SK-N-SH treated with all-trans-retinoic acid at 6 μM for 48 hours (cell line): ENCODE measurements around the gene UHRF2.
A peak's percentile ranks its signal among the peaks of the same experiment; 100 is the strongest.

Experiments
- ATAC-seq: fragments of 200-7000 bp; cut with Tn5 transposase; 3 replicates; pipeline ENCODE4 v1.9.1; 2020; ENCODE audit warnings: mild to moderate bottlenecking, moderate library complexity
- CSDC2 ChIP-seq: fragments of 250-450 bp; sonication (Bioruptor Pico); IDR thresholded peaks from 2 replicates; pipeline ENCODE4 v1.5.0; 2020; ENCODE audit warnings: mild to moderate bottlenecking, moderate library complexity
- CSRNP3 ChIP-seq: fragments of 250-450 bp; sonication (Bioruptor Pico); IDR thresholded peaks from 2 replicates; pipeline ENCODE4 v1.5.1; 2021; ENCODE audit warnings: mild to moderate bottlenecking, moderate library complexity
- ESRRG ChIP-seq: fragments of 250-450 bp; sonication (Bioruptor Pico); IDR thresholded peaks from 2 replicates; pipeline ENCODE4 v1.6.1; 2021; ENCODE audit warnings: mild to moderate bottlenecking
- POU6F1 ChIP-seq: fragments of 250-450 bp; sonication (Bioruptor Pico); IDR thresholded peaks from 2 replicates; pipeline ENCODE4 v1.8.0; 2021; ENCODE audit warnings: low read depth, mild to moderate bottlenecking, moderate library complexity, borderline replicate concordance
- RARB ChIP-seq: fragments of 250-450 bp; sonication (Bioruptor Pico); IDR thresholded peaks from 2 replicates; pipeline ENCODE4 v1.8.0; 2021; ENCODE audit warnings: mild to moderate bottlenecking, moderate library complexity
- SNAI2 ChIP-seq: fragments of 250-450 bp; sonication (Bioruptor Pico); IDR thresholded peaks from 2 replicates; pipeline ENCODE4 v1.5.0; 2020; ENCODE audit warnings: mild to moderate bottlenecking, moderate library complexity
- TCF4 ChIP-seq: fragments of 250-450 bp; sonication (Bioruptor Pico); IDR thresholded peaks from 2 replicates; pipeline ENCODE4 v1.8.0; 2021; ENCODE audit warnings: mild to moderate bottlenecking, moderate library complexity, borderline replicate concordance
- TOX ChIP-seq: fragments of 250-450 bp; sonication (Bioruptor Pico); IDR thresholded peaks from 2 replicates; pipeline ENCODE4 v1.8.0; 2021; ENCODE audit warnings: mild to moderate bottlenecking, moderate library complexity, borderline replicate concordance
- TSHZ2 ChIP-seq: fragments of 250-450 bp; sonication (Bioruptor Pico); IDR thresholded peaks from 2 replicates; pipeline ENCODE4 v1.5.0; 2020; ENCODE audit warnings: mild to moderate bottlenecking, moderate library complexity
- ZC3H10 ChIP-seq: fragments of 250-450 bp; sonication (Bioruptor Pico); IDR thresholded peaks from 2 replicates; pipeline ENCODE4 v1.5.1; 2021; ENCODE audit warnings: mild to moderate bottlenecking, moderate library complexity
- ZFP3 ChIP-seq: fragments of 250-450 bp; sonication (Bioruptor Pico); IDR thresholded peaks from 2 replicates; pipeline ENCODE4 v1.5.0; 2020; ENCODE audit warnings: mild to moderate bottlenecking, moderate library complexity
- ZFP30 ChIP-seq: fragments of 450-650 bp; formaldehyde crosslinking; IDR thresholded peaks from 2 replicates; pipeline ENCODE4 v1.5.0; 2022; ENCODE audit warnings: mild to moderate bottlenecking, moderate library complexity
- ZNF565 ChIP-seq: fragments of 450-650 bp; formaldehyde crosslinking; conservative IDR thresholded peaks from 2 replicates; pipeline ENCODE4 v1.5.0; 2020; ENCODE audit warnings: low read depth, mild to moderate bottlenecking, moderate library complexity
- ZNF8 ChIP-seq: fragments of 450-650 bp; formaldehyde crosslinking; IDR thresholded peaks from 2 replicates; pipeline ENCODE4 v1.5.0; 2020; ENCODE audit warnings: mild to moderate bottlenecking, moderate library complexity
- TF ChIP-seq, protein P1 (sequence below): fragments of 250-450 bp; sonication (Bioruptor Pico); IDR thresholded peaks from 2 replicates; pipeline ENCODE4 v1.5.1; 2020; ENCODE audit warnings: low read depth, mild to moderate bottlenecking, moderate library complexity
- TF ChIP-seq, protein P2 (sequence below): fragments of 250-450 bp; sonication (Bioruptor Pico); IDR thresholded peaks from 2 replicates; pipeline ENCODE4 v1.8.0; 2020; ENCODE audit warnings: mild to moderate bottlenecking, moderate library complexity, borderline replicate concordance

The UHRF2 gene

GRCh38 chr9:6449086-6449485 is 36.1 kb downstream of the UHRF2 start:
- TF ChIP-seq CSRNP3 (CRISPR knock-in tag) (no peak), POU6F1 (CRISPR knock-in tag) (no peak), ZFP30 (CRISPR knock-in tag) (no peak), ESRRG (CRISPR knock-in tag) (no peak), TSHZ2 (no peak), TCF4 (no peak), CSDC2 (CRISPR knock-in tag) (no peak), ZNF565 (CRISPR knock-in tag) (no peak)
- TF ChIP-seq, protein P1, sequence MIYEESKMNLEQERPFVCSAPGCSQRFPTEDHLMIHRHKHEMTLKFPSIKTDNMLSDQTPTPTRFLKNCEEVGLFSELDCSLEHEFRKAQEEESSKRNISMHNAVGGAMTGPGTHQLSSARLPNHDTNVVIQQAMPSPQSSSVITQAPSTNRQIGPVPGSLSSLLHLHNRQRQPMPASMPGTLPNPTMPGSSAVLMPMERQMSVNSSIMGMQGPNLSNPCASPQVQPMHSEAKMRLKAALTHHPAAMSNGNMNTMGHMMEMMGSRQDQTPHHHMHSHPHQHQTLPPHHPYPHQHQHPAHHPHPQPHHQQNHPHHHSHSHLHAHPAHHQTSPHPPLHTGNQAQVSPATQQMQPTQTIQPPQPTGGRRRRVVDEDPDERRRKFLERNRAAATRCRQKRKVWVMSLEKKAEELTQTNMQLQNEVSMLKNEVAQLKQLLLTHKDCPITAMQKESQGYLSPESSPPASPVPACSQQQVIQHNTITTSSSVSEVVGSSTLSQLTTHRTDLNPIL (CRISPR knock-in tag), result no peak
- TF ChIP-seq, protein P2, sequence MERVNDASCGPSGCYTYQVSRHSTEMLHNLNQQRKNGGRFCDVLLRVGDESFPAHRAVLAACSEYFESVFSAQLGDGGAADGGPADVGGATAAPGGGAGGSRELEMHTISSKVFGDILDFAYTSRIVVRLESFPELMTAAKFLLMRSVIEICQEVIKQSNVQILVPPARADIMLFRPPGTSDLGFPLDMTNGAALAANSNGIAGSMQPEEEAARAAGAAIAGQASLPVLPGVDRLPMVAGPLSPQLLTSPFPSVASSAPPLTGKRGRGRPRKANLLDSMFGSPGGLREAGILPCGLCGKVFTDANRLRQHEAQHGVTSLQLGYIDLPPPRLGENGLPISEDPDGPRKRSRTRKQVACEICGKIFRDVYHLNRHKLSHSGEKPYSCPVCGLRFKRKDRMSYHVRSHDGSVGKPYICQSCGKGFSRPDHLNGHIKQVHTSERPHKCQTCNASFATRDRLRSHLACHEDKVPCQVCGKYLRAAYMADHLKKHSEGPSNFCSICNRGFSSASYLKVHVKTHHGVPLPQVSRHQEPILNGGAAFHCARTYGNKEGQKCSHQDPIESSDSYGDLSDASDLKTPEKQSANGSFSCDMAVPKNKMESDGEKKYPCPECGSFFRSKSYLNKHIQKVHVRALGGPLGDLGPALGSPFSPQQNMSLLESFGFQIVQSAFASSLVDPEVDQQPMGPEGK (CRISPR knock-in tag), result no peak
- TF ChIP-seq, all 23 proteins: peak for 0
- ATAC-seq, result peak; percentile 24; the same call in 1 of the 3 replicates

GRCh38 chr9:6449645-6450044 is 36.6 kb downstream of the UHRF2 start:
- ATAC-seq, result peak; percentile 57
- peak; percentile 54; the same call in 1 of the 2 replicates for TF ChIP-seq TSHZ2
- no peak for TF ChIP-seq ZC3H10 (CRISPR knock-in tag)

GRCh38 chr9:6450641-6451375 is 37.8 kb downstream of the UHRF2 start:
- no peak for ATAC-seq
- no peak for TF ChIP-seq TOX (CRISPR knock-in tag)
- TF ChIP-seq, protein P1 (CRISPR knock-in tag), result no peak
- TF ChIP-seq RARB, result no peak
- TF ChIP-seq ZFP3 (CRISPR knock-in tag), result no peak
- TF ChIP-seq ZC3H10 (CRISPR knock-in tag), result no peak
- TF ChIP-seq TSHZ2, result no peak
- no peak for TF ChIP-seq ZFP30 (CRISPR knock-in tag)
- no peak for TF ChIP-seq CSDC2 (CRISPR knock-in tag)
- no peak for TF ChIP-seq TCF4
- TF ChIP-seq, protein P2 (CRISPR knock-in tag), result no peak
- TF ChIP-seq SNAI2 (CRISPR knock-in tag), result no peak
- TF ChIP-seq ZNF8 (CRISPR knock-in tag), result no peak
